C4-2B (cell line): ENCODE data around the gene KRT20.

Experiments
- CTCF ChIP-seq: fragments of 450-650 bp; conservative IDR thresholded peaks from 2 replicates; pipeline ENCODE4 v1.5.1; 2017; ENCODE audit warnings: mild to moderate bottlenecking
- ZFX ChIP-seq: fragments of 450-650 bp; IDR thresholded peaks from 2 replicates; pipeline ENCODE4 v1.6.1; 2017

- TF ChIP-seq CTCF (no peak), ZFX (no peak)
Observed at GRCh38 chr17:40915199-40915661, 30.2 kb upstream of the KRT20 start.
